Measurements from ENCODE around the gene MPG. TPM values are rescaled to one million over a fixed set of nuclear protein-coding genes. Genes with fewer than 3 reads are reported as not detected.

MPG gene
- total and polyA plus RNA-seq, 2 experiments from 2014 or later: 38.0 to 91.1 TPM

DNA sequence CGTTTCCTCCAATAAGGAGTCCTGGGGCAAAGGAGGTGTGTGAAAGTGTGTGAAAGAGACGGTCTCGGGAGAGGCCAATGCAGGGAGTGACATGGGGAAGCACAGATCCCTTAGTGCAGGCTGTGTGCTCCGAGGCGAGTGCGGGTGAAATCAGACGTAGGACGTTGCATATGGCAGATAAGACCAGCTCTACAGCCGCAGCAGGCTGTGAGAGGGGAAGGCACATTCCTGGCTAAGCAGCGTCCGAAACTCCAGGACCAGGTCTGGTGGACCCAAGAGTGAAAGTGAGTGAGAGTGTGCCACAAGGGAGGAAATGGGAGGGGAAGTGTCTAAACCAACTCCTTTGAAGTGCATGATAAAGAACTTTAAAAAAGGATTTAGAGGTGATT, 36.0 kb upstream of the MPG start:
- no peak overlapping the region for H3K27ac ChIP-seq (ENCODE audit: low read depth)
- H3K9me3 Mint-ChIP-seq: no peaks in the 10 kb centered on the region
- H3K4me2 ChIP-seq: no peak overlapping the region
- H4K20me1 ChIP-seq (replicated peaks; ENCODE audit: insufficient read depth): peaks cover 10% of the 10 kb centered on the region
- 0 out of 2 replicates have a peak, but pooled peaks cover 7% of the 10 kb centered on the region for H3F3A ChIP-seq (replicated peaks; ENCODE audit: low read depth)
- no peak overlapping the region for H2AFZ ChIP-seq
- no peak overlapping the region for H3K4me3 ChIP-seq
- H3K4me3 Mint-ChIP-seq: no peak overlapping the region
- no peaks in the 10 kb centered on the region for H3K27me3 ChIP-seq (ENCODE audit: insufficient read depth)
- ATAC-seq (no peak), DNase-seq (ENCODE audit: low spot score) (no peak)
- H3K4me1 Mint-ChIP-seq: 0 out of 3 replicates have a peak, but pooled peaks cover 2% of the 10 kb centered on the region
- peaks cover 67% of the 10 kb centered on the region for H3K36me3 Mint-ChIP-seq (ENCODE audit: low read depth)
- no peaks in the 10 kb centered on the region for H3K4me1 ChIP-seq (ENCODE audit: insufficient read depth)
- H3K27me3 Mint-ChIP-seq (ENCODE audit: insufficient read depth, low read depth, poor library complexity): peaks cover 2% of the 10 kb centered on the region
- no peaks in the 10 kb centered on the region for H3K9me2 ChIP-seq (ENCODE audit: insufficient read depth)
- peaks cover 11% of the 10 kb centered on the region for H3K79me2 ChIP-seq (replicated peaks; ENCODE audit: insufficient read depth)
- TF ChIP-seq EZH2phosphoT487 (IDR thresholded peaks at IDR 0.05; ENCODE audit: unreplicated experiment) (no peak), ZNF331 (CRISPR knock-in tag; IDR thresholded peaks at IDR 0.05; ENCODE audit: low read depth) (no peak), JUNB (IDR thresholded peaks at IDR 0.05; ENCODE audit: unreplicated experiment) (no peak), CREB1 (CRISPR knock-in tag; IDR thresholded peaks at IDR 0.05; ENCODE audit: low read depth) (no peak), ZNF114 (CRISPR knock-in tag; IDR thresholded peaks at IDR 0.05) (no peak), POLR2AphosphoS5 (IDR thresholded peaks at IDR 0.05; ENCODE audit: low read depth) (no peak), NANOG (IDR thresholded peaks at IDR 0.05; ENCODE audit: borderline replicate concordance) (no peak), EZH2 (IDR thresholded peaks at IDR 0.05; ENCODE audit: low read depth, unreplicated experiment) (no peak), STAT1 (IDR thresholded peaks at IDR 0.05; ENCODE audit: unreplicated experiment) (no peak)
- TF ChIP-seq, protein P1, sequence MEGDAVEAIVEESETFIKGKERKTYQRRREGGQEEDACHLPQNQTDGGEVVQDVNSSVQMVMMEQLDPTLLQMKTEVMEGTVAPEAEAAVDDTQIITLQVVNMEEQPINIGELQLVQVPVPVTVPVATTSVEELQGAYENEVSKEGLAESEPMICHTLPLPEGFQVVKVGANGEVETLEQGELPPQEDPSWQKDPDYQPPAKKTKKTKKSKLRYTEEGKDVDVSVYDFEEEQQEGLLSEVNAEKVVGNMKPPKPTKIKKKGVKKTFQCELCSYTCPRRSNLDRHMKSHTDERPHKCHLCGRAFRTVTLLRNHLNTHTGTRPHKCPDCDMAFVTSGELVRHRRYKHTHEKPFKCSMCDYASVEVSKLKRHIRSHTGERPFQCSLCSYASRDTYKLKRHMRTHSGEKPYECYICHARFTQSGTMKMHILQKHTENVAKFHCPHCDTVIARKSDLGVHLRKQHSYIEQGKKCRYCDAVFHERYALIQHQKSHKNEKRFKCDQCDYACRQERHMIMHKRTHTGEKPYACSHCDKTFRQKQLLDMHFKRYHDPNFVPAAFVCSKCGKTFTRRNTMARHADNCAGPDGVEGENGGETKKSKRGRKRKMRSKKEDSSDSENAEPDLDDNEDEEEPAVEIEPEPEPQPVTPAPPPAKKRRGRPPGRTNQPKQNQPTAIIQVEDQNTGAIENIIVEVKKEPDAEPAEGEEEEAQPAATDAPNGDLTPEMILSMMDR (conservative IDR thresholded peaks at IDR 0.05; ENCODE audit: low read depth in 2 of 2): no peak
- TF ChIP-seq, protein P2, sequence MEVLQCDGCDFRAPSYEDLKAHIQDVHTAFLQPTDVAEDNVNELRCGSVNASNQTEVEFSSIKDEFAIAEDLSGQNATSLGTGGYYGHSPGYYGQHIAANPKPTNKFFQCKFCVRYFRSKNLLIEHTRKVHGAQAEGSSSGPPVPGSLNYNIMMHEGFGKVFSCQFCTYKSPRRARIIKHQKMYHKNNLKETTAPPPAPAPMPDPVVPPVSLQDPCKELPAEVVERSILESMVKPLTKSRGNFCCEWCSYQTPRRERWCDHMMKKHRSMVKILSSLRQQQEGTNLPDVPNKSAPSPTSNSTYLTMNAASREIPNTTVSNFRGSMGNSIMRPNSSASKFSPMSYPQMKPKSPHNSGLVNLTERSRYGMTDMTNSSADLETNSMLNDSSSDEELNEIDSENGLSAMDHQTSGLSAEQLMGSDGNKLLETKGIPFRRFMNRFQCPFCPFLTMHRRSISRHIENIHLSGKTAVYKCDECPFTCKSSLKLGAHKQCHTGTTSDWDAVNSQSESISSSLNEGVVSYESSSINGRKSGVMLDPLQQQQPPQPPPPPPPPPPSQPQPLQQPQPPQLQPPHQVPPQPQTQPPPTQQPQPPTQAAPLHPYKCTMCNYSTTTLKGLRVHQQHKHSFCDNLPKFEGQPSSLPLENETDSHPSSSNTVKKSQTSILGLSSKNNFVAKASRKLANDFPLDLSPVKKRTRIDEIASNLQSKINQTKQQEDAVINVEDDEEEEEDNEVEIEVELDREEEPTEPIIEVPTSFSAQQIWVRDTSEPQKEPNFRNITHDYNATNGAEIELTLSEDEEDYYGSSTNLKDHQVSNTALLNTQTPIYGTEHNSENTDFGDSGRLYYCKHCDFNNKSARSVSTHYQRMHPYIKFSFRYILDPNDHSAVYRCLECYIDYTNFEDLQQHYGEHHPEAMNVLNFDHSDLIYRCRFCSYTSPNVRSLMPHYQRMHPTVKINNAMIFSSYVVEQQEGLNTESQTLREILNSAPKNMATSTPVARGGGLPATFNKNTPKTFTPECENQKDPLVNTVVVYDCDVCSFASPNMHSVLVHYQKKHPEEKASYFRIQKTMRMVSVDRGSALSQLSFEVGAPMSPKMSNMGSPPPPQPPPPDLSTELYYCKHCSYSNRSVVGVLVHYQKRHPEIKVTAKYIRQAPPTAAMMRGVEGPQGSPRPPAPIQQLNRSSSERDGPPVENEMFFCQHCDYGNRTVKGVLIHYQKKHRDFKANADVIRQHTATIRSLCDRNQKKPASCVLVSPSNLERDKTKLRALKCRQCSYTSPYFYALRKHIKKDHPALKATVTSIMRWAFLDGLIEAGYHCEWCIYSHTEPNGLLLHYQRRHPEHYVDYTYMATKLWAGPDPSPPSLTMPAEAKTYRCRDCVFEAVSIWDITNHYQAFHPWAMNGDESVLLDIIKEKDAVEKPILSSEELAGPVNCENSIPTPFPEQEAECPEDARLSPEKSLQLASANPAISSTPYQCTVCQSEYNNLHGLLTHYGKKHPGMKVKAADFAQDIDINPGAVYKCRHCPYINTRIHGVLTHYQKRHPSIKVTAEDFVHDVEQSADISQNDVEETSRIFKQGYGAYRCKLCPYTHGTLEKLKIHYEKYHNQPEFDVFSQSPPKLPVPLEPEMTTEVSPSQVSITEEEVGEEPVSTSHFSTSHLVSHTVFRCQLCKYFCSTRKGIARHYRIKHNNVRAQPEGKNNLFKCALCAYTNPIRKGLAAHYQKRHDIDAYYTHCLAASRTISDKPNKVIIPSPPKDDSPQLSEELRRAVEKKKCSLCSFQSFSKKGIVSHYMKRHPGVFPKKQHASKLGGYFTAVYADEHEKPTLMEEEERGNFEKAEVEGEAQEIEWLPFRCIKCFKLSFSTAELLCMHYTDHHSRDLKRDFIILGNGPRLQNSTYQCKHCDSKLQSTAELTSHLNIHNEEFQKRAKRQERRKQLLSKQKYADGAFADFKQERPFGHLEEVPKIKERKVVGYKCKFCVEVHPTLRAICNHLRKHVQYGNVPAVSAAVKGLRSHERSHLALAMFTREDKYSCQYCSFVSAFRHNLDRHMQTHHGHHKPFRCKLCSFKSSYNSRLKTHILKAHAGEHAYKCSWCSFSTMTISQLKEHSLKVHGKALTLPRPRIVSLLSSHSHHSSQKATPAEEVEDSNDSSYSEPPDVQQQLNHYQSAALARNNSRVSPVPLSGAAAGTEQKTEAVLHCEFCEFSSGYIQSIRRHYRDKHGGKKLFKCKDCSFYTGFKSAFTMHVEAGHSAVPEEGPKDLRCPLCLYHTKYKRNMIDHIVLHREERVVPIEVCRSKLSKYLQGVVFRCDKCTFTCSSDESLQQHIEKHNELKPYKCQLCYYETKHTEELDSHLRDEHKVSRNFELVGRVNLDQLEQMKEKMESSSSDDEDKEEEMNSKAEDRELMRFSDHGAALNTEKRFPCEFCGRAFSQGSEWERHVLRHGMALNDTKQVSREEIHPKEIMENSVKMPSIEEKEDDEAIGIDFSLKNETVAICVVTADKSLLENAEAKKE (CRISPR knock-in tag; IDR thresholded peaks at IDR 0.05): no peak
- TF ChIP-seq, protein P3, sequence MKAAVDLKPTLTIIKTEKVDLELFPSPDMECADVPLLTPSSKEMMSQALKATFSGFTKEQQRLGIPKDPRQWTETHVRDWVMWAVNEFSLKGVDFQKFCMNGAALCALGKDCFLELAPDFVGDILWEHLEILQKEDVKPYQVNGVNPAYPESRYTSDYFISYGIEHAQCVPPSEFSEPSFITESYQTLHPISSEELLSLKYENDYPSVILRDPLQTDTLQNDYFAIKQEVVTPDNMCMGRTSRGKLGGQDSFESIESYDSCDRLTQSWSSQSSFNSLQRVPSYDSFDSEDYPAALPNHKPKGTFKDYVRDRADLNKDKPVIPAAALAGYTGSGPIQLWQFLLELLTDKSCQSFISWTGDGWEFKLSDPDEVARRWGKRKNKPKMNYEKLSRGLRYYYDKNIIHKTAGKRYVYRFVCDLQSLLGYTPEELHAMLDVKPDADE (IDR thresholded peaks at IDR 0.05): no peak
- TF ChIP-seq, protein P4, sequence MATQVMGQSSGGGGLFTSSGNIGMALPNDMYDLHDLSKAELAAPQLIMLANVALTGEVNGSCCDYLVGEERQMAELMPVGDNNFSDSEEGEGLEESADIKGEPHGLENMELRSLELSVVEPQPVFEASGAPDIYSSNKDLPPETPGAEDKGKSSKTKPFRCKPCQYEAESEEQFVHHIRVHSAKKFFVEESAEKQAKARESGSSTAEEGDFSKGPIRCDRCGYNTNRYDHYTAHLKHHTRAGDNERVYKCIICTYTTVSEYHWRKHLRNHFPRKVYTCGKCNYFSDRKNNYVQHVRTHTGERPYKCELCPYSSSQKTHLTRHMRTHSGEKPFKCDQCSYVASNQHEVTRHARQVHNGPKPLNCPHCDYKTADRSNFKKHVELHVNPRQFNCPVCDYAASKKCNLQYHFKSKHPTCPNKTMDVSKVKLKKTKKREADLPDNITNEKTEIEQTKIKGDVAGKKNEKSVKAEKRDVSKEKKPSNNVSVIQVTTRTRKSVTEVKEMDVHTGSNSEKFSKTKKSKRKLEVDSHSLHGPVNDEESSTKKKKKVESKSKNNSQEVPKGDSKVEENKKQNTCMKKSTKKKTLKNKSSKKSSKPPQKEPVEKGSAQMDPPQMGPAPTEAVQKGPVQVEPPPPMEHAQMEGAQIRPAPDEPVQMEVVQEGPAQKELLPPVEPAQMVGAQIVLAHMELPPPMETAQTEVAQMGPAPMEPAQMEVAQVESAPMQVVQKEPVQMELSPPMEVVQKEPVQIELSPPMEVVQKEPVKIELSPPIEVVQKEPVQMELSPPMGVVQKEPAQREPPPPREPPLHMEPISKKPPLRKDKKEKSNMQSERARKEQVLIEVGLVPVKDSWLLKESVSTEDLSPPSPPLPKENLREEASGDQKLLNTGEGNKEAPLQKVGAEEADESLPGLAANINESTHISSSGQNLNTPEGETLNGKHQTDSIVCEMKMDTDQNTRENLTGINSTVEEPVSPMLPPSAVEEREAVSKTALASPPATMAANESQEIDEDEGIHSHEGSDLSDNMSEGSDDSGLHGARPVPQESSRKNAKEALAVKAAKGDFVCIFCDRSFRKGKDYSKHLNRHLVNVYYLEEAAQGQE (IDR thresholded peaks at IDR 0.05; ENCODE audit: unreplicated experiment): no peak
- peaks cover 33% of the 10 kb centered on the region for H3K36me3 ChIP-seq (ENCODE audit: insufficient read depth)
- H3K27ac Mint-ChIP-seq: no peak overlapping the region

All from GM23338 (cell line).